SIG-M5 (cell line): Measurements from ENCODE around the gene UGT1A8.

Source experiments
- DNase-seq: peaks from one replicate; lab custom pipeline; 2025; lab: John Stamatoyannopoulos, UW

The UGT1A8 gene

DNA sequence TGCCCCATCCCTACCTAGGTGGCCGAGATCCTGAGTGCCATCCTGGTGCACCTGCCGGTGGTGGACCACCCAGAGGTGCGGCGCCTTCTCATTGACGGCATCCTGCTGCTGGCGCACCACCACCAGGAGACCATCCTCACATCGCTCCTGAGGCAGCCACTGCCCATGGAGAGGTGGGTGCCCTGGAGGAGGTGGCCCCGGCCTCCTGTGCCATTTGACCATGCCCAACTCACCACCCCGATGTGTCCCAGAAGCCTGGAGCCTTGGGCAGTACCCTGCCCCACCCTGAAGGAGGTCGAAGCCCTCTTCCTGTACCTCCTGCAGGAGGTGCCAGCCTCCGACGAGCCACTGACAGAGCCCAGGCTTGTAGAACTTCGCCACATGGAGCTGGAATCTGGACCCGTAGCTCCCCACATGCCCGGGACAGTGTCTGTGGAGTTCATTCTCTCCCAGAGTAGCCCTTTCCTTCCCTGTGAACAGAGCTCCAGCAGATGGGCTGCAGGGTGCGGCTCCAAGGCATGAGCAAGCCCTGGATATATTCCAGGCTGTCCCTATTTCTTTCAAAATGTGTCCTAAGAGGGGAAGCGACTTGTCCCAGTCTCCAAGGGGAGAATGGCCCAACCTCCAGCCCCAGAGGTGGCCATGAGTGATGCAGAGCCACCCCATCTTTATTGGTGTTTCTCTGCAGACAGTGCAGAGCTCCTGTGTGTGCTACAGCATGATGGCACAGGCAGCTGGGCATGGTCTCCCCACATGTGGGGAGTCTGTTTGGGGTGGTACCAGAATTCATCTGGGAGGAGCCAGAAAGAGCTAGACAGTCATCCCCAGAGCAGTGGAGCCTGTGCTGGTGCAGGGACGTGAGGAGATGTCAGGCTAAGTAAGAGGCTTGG is 202.7 kb downstream of the UGT1A8 start:
- no peak for DNase-seq

GRCh38 chr2:233820774-233821105 is 203.3 kb downstream of the UGT1A8 start:
- no peak for DNase-seq

- no peak for DNase-seq
These were observed 203.8 kb downstream of the UGT1A8 start for GRCh38 chr2:233821196-233821595.

DNA sequence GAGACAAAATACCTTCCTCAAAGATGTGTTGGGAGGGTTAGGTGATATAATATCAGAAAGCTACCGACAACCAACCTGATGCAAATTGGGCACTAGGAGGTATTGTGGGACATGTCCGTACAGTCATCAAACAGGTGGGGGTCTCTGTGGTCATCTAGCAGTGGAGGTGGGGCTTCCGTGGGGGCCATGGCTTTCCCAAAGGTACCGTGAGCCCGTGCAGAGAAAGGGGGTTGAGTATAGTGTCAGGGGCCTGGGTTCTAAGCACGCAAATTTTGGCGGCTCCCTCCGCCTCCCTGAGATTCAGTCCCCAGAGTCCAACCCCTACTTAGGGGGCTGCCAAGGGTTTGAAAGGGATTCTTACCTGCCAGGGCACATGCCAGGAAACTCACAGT is 204.3 kb downstream of the UGT1A8 start:
- no peak for DNase-seq

GRCh38 chr2:233822101-233822771 is 204.8 kb downstream of the UGT1A8 start:
- no peak for DNase-seq
